ENCODE results near the gene MAP7D2.

MAP7D2 gene

DNA sequence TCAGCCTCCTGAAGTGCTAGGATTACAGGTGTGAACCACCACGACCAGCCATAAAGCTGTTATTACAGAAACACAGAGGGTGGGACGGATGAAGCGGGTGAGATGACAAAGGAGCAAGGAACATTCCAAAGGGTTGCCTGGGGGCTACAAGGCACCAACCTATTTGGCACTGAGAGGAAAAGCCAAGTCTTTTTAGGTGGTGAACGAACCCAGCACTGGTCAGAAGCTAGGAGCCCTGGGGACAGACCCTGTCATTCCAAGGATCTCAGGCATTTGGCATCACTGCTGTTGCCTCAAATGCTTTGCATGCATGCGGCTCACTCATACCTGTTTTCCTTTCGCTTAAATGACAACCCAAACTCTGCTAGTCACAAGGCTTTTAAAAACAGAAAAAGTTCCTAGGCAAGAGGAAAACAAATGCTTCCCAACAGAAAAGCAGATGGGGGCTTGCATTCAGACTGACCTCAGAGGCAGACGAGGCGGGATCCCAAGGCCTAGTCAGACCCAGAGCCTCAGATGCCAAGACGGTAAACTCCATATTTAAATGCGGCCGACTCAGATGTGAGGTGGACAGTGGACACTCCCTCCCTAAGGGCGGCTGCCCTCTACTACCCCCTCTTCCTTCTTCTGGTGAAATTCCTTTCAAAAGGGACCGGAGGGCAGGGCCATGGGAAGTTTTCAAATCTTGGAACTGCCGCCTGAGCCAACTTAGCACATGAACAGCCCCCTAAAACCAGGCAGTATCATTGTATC, 4.5 kb downstream of the MAP7D2 start:
- DNase-seq (ENCODE audit: low read depth), result no peak

DNA sequence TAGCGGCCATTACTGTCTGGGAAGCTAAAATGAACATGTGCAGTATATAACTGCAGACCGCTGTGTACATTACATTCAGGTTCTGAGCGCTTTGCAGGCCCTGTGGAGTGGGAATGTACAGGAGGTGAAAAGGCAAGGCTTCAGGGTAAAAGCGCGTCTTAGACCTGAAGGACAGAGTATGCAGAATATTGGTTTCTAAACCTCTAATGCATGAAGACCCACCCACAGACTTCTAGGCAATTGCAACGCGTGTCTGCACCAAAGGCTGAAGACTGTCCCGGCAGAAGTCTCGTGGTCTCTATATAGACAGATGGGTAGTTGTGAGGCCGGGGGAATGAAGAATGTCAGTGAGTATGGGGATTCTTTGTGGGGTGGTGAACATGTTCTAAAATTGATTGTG, 5.4 kb downstream of the MAP7D2 start:
- DNase-seq (ENCODE audit: low read depth), result no peak

DNA sequence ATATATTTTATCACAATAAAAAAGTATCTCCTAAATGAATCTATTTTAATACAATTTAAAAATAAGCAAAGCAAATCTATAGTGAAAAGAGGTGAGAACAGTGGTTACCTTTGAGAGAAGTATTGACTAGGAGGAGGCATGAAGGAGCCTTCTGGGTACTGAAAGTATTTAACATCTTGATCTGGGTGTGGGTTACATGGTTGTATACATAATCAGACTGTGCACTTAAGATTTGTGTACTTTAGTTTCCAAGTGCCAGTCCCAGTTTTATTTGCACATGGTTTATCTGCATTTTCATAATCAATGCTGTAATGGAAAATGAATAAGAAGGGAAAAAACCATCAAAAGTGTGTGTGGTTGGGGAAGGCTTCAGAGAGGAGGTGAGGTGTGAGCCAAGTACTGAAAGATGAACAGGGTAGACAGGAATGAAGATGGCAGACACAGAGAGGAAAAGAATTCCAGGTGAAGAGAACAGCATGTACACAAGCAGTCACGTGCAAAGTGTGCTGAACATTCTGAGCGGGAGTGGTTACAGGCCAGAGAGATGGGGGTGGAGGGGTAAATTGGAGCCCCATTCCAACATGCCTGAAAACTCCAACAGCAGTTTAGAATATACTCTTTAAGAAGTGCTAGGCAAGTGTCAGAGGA, 14.6 kb downstream of the MAP7D2 start:
- DNase-seq (ENCODE audit: low read depth), result no peak

DNA sequence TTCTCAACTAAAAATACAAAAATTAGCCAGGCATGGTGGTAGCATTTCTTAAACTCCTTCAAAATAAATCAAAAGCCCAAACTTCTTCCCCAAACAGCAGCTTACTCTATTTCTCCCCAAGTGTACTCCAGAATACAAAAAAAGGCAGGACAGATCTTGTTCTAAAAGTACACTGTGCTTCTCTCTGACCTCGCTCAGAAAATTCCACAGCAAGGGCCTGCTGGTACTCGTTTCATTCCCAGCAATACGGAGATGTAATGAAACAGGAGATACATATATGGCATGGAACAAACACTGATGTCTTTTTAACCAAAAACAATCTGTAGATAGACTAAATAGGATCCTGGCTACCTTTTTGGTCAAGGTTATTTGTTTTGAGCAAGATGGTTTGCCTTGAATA, 25.2 kb downstream of the MAP7D2 start:
- DNase-seq (ENCODE audit: low read depth), result no peak

DNA sequence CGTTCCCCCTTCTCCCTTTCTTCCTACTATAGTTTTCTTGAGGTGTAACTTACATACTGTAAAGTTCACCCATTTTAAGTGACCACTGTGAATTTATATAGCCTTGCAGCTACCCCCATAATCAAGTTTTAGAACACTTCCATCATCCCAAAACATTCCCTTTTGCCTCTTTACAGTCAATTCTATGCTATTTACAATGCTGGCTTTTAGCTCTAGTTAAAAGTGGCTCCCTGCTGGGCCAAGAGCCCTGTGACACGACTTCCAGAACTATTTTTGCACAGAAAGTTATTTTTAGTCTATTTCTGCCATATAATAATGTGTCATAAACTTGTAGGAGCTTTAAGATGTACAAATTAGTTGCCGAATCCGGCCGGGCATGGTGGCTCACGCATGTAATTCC, 26.9 kb downstream of the MAP7D2 start:
- no peak for DNase-seq (ENCODE audit: low read depth)

DNA sequence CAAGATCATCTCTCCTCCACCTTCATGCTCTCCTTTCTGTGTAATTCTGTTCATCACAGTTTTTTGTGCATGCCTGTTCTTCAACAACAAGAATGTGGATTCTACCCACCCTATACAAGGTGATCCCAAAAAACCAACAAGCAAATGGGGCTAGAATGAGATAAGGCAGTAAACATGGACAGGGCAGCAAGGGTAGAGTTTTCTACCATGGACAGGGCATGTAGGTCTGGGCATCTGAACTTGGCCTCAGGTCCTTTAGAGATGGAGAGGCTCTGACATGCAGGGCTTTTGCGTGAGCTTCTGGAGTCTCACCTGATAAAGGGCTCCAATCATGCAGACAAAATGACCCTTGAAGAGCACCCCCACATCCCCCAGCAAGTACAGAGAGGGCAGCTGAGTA, 36.4 kb downstream of the MAP7D2 start:
- no peak for DNase-seq (ENCODE audit: low read depth)

DNA sequence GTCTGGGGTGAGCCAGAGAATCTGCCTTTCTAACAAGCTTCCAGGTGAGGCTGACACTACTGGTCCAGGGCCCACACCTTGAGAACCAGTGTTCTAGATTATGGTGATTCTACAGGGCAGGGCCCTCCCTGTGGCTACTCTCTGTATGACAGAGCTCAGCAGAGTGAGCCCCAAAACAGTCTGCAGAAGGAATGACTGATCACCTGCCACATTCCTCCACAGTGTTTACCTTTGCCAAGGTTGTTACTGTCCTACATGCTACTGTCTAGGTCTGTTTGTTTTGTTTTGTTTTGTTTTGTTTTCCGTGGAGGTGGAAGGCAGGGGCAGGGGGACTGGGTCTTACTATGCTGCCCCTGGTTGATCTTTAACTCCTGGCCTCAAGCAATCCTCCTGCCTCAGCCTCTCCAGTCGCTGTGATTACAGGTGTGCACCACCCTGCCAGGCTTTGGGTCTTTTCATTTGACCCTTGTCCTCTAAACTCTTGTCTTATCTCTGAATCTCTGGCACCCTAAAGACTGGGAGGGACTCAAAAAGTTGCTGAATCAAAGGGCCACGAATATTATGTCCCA, 45.1 kb downstream of the MAP7D2 start:
- no peak for DNase-seq (ENCODE audit: low read depth)

DNA sequence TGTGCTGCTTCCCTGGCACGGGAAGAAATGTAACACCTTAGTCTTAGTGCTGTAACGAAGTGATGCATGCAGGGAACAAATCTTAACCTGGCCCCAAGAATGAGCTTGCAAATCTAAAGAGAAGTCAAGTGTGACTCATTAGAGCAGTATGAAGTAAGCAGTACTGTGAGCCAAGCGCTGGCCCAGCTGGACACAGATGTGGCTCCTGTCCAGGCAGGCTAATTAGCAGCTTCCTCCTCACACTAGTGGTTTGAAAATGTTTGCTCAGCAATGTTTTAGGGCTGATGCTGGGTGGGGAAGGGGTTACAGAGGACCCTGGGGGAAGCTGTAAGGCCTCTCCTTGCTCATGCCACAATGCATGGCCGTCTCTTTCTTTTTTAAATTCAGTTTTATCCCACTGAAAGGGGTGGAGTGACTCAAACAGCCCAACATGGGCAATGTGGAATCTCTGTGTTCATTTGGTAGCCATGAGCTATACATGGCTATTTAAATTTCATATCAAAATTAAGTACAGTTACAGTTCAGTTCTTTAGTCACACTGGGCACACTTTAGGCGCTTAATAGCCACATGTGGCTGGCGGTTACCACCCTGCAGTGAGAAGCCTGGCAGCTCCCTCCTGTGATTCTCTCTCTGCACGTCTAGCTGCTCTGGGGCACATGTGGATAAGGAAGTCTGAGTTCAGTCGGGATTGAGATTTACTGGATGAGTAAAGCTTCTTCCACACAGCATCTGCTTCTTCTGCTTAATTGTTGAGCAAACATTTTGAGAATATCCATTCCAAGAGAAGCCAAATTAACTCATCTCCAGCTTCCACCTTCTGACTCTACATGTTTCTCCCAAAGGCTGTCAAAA, 48.8 kb downstream of the MAP7D2 start:
- DNase-seq (ENCODE audit: low read depth), result no peak

DNA sequence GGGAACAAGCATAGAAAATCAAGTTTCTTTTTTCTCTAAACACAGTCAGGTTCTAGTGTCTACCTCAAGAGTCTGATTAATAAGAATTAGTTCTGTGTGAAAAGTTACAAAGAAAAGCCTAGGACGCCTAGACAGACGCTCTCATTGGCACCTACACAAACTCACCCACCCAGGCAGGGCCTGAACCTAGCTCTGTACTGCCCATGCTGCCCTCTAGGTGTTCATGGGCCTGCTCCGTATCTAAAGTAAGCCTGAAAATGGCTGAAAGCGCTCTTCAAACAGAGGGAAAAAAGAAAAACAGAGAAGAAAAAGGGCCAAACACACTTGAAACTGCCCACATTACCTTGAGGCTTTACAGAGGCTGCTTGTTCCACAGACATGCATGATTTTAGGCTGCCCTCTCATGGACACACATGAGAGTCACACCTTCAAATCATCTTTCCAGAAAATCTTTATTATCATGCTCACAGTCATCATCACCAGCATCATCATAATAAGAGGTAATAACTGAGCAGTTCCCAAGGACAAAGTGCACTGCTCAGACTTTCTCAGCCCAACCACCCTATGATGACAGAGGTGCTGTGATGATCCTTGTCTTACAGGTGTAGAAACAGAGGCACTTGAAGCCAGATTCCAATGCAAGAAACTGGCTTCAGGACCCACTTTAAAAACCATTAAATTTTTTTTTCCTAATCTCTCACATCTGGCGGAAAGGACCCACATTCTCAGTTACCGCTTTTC, 49.6 kb downstream of the MAP7D2 start:
- peak; percentile 9 for DNase-seq (ENCODE audit: low read depth)

DNA sequence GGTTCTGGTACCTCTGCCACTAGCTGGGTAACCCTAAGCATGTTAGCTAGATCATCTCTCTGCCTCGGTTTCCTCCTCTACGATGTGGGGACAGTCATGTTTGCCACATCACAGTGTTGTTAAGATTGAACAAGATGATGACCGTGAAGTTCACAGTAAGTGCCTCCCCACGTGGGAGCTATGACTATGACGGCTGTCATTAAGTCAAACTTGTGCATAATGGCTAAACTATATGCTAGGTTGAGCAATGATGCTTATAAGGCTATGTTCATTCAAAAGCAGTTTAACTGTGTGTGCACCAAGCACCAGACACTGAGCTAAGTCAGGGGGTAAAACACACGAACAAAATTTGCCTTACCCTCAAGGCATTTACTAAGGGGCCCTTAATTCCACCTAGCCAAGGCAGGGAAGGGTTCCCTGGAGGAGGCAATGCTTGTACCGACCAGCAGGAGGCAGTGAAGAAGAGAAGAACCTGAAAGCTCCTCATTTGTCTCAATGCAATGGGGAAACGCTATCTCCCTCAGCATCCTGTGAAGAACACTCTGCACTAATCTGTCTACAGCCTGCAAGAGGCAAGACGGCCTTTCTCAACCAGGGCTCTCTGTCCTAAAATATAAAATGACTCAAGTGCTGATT, 52.9 kb downstream of the MAP7D2 start:
- no peak for DNase-seq (ENCODE audit: low read depth)

DNA sequence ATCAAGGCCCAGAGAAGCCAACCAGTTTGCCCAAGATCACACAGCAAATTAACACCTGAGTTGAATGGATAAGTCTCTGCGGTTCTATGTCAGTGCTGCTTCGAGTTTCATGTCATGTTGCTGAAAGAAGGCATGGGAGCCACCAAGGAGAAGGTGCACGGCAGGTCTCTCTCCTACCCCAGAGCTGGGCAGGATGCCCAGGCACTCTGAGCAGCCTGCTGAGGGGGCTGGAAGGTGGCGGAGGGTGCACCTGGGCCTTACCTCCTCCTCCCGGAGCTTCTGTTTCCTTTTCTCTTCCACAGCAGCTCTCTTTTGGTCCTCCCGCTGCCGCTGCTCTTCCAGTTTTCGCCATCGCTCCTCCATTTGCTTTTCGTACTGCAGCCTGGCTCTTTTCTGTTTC, 53.6 kb downstream of the MAP7D2 start:
- no peak for DNase-seq (ENCODE audit: low read depth)

DNA sequence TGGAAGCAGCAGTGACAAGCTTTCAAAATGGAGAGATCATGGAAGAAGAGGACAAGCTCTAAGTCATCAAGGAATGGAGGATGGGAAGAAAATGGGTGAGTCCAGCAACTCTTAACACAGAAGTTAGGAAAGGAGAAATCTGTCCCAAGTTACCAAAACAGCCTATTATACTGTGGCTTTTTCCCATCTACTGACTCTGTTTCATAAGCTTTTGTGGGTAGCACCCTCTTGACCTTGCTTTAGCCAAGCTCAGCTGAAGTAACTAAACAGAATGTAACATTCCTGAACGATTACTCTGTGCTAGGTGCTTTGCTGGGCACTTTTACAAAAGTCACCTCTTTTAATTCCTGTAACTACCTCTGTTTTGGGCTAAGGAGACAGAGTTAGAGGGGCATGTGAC, 54.9 kb downstream of the MAP7D2 start:
- DNase-seq (ENCODE audit: low read depth), result no peak

DNA sequence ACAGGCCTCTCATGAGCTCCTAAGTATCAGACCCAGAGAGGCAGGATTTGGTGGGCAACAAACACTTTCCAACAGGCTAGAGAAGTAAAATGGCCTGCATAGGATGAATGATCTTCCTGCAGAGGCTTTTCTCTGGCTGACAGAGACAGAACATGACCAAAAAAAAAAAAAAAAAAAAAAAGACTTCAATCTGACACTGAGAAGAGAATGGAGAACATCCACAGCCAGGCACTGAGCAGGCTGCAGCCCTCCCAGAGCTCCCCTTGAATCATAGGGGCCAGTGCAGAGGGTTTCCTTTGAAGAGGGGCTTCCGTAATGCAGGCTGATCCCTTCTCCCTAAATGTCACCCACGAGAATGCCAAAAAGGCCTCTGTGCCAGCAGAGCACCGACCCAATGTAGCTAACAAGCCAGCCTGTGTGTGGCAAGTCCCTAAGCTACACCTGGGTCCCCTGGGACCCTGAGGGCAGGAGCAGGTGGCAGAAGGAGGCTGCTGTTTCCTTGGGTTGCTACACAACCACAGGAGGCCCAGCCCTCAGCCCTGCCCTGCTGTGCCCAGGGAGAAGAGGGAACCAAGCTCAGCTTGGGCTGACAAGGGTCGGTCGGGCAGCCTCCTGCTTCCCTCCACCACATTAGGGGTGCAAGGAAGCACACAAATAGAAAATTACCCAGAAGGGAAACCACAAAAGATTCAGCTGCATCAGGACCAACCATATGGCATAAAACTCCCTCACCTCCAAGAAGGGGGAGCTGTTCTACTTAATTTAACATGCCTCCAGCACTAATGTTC, 55.6 kb downstream of the MAP7D2 start:
- DNase-seq (ENCODE audit: low read depth), result no peak

DNA sequence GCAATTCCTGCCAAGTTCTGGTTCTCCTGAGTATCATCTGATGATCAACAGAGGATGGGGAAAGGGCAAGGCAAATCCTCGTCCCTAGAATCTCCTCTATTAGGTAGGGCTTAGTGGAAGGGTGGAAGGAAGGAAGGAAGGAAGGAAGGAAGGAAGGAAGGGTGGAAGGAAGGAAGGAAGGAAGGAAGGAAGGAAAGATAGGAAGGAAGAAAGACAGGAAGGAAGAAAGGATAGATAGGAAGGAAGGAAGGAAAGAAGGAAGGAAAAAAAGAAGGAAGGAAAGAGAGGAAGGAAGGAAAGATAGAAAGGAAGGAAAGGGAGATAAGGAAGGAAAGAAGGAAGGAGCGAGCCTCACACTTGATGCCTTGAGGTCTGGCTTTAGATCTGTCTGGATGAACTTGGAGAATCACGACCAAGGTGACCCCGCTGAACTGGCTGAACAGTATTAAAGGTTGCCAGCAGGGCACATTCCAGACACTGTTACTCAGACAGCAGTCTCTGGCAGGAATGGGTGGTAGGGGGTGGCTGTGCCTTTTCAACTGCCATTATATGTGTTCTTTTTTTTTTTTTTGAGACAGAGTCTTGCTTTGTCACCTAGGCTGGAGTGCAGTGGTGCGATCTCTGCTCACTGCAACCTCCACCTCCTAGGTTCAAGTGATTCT, 57.1 kb downstream of the MAP7D2 start:
- DNase-seq (ENCODE audit: low read depth), result no peak

DNA sequence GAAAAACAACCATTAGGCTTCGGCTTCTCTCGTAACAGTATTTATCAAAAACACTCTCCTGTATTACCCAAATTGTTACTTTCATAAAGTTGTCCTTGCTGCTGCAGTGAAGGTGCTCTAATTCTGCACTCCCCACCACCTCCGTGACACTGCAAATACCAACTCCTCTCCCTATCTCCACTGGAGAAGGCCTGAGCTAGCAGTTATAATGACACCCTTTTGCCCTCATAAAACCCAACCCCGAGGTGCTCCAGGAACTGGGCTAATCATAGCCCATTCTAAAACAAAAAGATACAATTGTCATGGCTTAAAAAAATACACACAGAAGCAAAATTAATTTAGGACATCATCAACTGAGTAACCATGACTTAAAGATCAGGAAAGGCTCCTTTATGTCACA, 59.2 kb downstream of the MAP7D2 start:
- no peak for DNase-seq (ENCODE audit: low read depth)

DNA sequence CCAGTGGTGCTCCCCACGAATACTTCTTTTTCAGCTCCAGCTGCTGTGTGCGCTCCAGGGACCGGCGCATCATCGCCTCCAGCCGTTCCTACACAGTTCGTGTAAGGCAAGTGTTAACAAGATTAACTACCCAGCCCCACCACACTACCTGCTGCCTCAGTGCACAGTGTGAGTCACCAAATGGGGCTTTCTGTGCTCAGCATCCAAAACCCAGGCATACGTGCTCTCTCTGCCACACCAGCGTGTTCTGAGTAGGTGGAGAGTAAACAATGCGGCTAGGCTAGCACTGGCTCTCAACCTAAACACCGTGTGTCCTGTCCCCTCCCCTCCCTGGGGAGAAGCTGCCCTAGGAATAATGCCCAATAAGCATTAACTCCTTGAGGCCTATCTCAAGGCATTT, 60.0 kb downstream of the MAP7D2 start:
- DNase-seq (ENCODE audit: low read depth), result no peak

DNA sequence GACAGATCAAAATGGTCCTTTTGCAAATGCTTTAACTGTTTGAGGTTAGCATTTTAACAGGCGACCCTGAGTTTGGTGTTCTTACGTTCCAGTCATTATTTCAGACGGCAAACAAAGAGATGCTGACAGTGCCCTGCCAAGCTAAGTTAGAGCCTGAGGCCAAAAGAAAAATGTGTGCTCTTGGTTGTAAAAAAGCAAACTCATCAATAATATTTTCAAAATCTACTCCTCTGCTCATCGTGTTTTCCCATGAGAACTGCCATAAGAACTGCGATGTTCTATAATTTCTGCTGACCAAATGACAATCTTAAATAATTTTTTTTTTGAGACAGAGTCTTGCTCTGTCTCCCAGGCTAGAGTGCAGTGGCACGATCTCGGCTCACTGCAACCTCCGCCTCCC, 63.2 kb downstream of the MAP7D2 start:
- DNase-seq (ENCODE audit: low read depth), result no peak

DNA sequence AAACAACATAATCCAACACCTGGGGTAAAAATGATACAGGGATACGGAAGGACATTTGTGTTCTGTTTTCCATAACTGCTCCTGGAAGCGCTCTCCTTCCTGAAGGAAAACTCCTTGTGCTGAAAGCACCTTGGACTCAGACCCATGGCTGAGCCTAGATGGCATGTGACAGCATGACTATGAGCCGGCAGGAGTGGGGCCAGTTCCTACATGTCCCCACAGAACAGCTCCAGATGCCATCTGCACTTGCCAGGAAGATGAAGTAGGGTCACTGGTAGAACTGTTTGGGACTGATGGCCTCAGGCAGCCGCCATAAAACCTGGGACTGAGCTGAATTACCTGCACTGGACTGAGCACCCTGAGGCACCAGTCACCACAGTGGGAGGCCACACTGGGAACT, 69.8 kb downstream of the MAP7D2 start:
- no peak for DNase-seq (ENCODE audit: low read depth)

DNA sequence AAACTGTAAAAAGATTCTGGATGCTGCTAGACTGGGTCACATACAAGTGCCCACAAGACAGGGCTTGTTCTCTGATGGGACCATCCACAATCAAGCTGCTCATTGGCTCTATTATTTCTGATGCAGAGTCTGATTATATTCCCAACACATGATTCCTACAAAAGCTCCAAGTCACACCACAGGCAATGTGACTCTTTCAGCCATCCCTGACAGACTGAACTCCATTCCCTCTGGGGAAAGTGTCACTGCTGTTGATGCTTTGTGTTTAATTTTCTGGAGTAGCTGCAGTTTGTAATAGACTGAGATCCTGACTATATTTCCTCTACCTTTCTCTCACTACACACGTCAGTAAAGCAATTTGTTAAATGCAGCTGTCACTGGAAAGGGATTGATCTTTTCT, 70.5 kb downstream of the MAP7D2 start:
- DNase-seq (ENCODE audit: low read depth), result no peak

DNA sequence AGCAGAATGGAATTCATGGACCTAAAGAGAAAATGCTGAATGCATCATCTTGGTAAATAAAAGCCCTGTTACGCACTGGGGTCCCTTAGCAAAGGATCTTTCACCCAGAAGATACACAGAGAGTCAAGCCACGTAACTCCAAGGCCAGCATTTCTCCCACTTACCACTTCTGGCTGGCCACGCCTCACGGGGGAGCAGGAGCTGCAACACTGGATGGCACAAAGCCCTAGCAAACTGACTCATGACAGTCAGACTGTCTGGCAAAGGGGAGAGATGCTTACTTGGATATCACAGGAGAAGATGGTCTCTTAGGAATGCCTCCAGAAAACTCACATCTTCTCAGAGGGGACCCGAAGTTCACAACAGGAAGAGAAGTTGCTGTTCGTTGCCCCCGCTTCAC, 74.5 kb downstream of the MAP7D2 start:
- no peak for DNase-seq (ENCODE audit: low read depth)

Measured in T follicular helper cell (primary cell).